Measurements from ENCODE around the gene FAM118A.
"Not testable (repeated sequence)": the region's sequence is repeated elsewhere in the genome, so short reads cannot be mapped to it uniquely, and the experiment has no call there.

The FAM118A gene

DNA sequence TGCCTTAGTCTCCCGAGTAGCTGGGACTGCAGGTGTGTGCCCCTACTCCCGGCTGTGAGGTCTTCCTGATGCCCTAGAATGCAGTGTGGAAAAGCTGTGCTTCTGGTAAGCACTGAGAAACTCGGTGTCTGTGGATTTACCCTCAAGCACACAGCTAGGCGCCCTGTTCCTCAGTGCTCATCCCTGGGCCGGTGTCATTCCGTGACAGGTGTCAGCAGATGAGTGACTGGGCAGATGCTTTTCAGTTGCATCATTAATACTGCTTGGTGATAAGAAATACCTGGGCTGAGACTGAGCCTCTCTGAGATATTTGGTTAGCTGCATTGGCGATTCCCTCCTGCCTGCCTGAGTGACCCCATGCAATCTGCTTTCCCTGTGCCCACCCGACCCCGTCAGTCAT lies 21.8 kb downstream of the FAM118A start:
- no peak for DNase-seq (ENCODE audit: low spot score)

DNA sequence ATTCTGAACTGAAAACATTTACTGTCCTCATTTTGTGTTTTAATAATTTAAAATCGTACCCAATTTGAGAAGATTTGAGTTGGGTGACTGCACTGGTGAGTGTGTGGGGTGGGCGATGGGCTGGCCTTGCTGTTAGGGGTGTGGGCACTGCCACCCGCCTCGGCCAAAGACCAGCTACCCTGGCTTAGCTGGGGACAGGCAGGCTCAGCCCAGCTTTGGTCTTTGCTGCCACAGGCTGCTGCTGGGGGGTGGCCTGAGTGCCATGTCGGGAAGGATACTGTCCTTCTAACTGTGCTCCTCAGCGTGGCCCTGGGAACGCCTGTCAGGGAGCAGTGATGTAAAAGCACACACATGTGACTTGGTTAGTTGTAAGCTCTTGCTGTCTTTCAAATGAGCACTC lies 22.3 kb downstream of the FAM118A start:
- DNase-seq (ENCODE audit: low spot score), result no peak

DNA sequence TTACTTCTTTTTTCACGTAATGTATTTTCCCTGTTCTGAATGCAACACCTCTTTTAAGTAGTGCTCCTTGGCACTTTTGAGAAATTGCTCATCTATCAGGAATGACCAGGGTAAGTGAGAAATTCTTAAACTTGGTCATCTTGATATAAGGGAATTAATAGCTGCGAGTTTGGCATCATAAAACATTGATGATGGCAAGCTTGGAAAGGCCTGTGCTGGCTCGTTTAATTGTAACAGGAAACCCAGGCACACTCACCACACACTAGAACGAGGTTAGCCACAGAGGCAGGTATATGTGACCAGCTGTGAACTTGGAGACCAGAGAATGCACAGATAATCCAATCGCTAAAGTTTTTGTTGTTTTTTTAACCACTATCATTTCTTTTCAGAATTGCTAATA lies 24.3 kb downstream of the FAM118A start:
- DNase-seq (ENCODE audit: low spot score), result no peak

DNA sequence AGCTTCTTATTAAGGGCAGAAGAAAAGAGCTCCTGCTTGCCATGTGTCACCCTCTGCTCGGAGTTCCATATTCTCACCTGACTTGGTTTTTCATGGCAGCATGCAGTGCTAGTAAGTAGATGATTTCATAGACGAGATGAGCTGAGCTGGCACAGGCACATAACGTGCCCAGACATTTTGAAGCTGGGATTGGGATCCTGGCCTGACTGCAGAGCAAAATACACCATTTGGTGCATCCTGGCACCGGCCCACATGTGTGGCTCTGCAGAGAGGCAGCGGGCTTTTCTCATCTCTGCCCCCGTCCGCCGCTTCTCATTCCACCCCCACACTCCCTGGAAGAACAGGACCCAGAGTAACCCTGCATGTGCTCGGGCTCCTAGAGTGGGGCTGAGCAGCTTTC lies 24.8 kb downstream of the FAM118A start:
- DNase-seq (ENCODE audit: low spot score), result no peak

DNA sequence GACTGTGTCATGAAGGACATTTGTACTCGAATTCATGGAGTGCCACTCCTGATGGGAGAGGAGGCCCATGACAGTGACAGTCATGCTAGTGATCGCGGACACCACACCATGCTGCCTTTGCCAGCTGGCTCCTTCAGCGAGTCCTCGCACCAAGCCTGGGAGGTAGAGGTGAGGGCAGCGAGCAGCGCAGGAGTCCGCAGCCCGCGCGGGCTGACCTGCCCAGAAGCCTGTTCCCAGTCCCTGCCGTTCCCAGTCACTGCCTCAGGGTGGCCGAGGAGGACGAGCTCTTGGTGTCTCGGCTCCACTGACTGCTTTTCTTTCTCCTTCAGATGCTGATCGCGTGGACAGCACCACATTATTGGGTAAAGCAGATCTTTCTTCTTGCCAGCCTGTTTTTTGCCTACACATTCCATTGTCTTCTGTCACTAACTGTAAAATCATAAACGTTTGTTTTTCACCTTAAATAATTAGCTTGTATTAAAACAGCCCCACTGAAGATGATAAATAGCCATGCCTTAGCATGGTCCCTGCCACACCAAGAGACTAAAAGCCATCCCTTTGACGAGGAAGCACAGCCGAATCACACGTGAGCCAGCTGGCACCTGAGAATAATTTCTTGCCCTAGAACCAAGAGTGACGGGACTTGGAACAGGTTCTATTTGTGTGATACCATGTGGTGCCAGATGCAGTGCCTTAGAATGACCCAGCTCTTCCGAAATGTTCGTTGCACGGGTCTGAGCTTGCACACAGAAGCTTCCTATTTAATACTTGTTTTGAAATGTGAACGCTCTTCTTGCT lies 25.5 kb downstream of the FAM118A start:
- no peak for DNase-seq (ENCODE audit: low spot score)

- no peak for DNase-seq (ENCODE audit: low spot score)
Observed at GRCh38 chr22:45335854-45336522, 26.3 kb downstream of the FAM118A start.

DNA sequence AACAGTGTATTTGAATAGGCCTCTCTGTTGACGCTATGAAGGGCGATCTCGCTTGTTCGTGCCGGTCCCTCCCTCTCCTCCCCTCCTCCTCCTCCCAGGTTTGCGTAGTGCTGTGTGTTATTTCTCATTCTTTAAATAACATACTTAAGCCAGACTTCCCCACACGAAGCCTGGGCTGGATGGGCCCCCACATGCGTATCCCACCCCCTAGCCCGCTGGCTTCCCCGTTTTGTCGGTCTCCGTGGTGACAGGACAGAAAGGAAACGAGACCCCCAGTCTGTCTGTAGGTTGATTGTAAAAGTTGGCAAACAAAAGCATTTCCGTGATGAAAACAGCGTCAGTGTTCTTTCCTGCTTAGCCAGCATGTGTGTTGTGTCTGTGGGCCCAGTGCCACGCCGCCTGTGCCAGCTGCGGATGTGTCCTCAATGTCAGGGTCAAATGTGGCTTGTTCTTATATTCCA lies 27.3 kb downstream of the FAM118A start:
- DNase-seq (ENCODE audit: low spot score), result no peak

DNA sequence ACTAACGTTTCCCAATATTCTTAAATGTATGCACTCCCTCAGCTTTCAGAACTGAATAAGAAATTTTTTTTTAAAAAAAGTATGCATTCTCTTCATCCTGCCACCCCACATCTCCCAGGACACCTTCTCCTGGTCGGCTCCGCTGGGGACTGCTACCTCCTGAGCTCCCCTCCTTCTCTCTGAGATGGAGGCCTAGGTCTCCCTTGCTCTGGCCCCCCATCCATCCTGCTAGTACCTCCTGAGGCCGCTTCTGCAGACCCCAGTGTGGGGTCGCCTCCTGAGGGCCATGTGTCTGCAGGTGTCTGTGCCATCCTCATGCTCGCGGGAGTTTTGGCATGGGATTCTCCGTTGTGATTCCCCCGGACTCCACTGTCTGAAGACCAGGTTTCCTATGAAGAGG lies 27.8 kb downstream of the FAM118A start:
- no peak for DNase-seq (ENCODE audit: low spot score)

- no peak for DNase-seq (ENCODE audit: low spot score)
Observed at GRCh38 chr22:45338795-45339194, 29.1 kb downstream of the FAM118A start.

- no peak for DNase-seq (ENCODE audit: low spot score)
Observed at GRCh38 chr22:45340323-45340722, 30.6 kb downstream of the FAM118A start.

DNA sequence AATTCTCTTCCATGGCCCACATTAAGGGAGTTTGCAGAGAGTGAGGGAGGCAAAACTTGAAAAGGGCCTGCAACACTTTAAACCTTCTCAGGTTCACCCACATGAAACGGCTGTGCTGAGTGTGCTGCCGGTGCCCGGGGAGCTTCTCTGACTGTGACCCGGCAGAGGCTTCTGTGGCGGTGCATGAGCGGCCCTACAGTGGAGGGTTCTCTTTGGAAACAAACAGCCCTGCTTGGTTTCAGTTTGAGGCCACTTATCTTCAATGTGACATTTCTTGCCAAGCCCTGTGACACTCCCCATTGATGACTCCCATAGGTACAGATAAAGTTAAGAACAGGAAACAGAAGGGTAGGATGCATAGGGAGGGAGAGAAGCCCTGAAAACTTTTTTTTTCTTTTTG lies 31.8 kb downstream of the FAM118A start:
- no peak for DNase-seq (ENCODE audit: low spot score)

DNA sequence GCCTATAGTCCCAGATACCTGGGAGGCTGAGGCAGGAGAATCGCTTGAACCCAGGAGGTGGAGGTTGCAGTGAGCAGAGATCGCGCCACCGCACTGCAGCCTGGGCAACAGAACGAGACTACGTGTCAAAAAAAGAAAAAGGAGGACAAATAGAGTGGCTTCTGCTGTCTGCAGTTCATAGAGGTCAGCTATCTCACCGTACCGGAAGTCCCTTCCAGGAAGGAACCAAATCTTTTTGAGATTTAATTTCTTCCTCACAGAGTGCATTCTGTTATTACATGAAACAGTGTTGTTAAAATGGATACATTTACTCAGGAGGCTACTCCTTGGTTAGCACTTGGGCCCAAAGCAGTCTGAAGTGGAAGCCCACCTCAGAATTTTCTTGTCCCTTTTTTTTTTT lies 33.4 kb downstream of the FAM118A start:
- no peak for DNase-seq (ENCODE audit: low spot score)

DNA sequence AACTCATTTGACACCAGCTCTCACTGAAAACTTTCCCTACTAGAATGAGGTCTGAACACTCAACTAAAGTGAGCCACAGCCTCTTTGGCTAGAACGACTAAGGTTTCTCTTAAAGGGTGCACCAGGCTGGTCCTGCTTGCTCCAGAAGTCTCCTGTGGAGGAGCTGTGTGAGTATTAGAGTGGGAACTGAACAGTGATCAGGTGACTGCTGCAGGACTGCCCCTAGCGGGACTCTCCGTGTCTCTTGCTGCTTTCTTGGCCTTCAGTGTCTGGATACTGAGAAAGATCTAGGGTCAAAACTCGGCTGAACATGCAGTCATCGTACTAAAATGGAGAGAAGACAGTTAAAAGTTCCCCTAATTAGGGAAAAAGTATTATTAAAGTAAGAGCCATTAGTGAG lies 34.6 kb downstream of the FAM118A start:
- DNase-seq (ENCODE audit: low spot score), result no peak

DNA sequence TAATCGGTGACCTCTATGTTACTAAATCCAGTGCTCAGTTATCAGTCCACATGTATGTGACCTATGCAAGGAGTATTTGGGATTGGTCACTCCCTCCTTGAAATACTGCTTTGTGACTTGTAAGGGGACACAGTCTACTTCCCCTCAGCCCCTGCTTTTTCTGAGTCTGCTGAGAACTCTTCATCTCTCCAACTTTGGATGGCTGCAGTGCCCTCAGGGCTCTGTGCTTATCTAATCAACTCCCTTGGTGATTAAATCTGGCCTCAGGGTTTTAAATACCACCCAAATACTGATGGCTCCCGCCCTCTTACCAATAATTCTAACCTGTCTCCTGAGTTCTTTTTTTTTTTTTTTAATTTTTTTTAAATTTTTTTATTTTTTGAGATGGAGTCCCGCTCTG lies 40.2 kb downstream of the FAM118A start:
- no peak for DNase-seq (ENCODE audit: low spot score)

DNA sequence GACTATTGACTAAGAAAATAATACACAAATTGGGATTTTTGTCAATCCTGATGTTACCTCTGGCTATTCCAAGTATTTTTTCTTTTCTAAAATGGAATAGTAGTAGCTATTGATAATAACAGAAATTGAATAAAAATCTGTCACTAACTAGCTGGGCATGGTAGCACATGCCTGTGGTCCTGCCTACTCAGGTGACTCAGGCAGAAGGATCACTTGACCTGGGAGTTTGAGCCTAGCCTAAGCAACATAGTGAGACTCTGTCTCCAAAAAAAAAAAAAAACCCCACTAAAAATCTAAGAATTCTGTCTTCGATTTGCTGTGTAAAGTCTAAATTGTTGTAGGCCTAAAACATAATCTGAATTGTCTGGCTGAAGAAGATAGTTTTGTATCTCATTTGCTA lies 42.2 kb downstream of the FAM118A start:
- DNase-seq (ENCODE audit: low spot score), result no peak

DNA sequence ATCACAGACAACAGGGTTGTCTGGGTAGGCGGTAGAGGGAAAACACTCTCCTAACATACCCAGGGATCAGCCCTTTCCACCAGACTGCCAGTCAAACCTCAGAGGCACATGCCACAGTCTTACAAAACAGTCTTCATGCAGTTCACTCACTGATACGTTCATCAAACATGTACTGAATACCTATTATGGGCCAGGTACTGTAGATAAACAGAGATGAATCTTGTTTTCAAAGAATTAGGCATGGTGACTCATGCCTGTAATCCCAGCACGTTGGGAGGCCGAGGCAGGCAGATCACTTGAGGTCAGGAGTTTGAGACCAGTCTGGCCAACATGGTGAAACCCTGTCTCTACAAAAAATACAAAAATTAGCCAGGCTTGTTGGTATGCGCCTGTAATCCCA lies 43.0 kb downstream of the FAM118A start:
- DNase-seq (ENCODE audit: low spot score), result not testable (repeated sequence)

GRCh38 chr22:45353786-45354185 lies 44.1 kb downstream of the FAM118A start:
- DNase-seq (ENCODE audit: low spot score), result no peak

GRCh38 chr22:45357490-45357889 lies 47.8 kb downstream of the FAM118A start:
- DNase-seq (ENCODE audit: low spot score), result no peak

DNA sequence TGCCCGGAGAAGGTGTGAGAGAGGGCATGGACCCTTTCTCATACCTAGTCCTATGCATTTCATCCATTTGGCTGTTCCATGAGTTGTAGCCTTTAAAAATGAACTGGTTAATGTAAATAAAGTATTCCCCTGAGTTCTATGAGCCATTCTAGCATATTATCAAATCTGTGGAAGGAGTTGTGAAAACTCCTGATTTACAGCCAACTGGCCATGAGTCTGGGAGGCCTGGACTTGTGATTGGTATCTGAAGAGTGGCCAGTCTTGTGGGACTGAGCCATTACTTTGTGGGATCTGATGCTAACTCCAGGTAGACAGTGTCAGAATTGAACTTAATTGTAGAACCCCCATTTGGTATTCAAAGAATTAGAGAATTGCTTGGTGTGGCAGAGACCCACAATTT lies 48.4 kb downstream of the FAM118A start:
- no peak for DNase-seq (ENCODE audit: low spot score)

GRCh38 chr22:45359627-45360026 lies 49.9 kb downstream of the FAM118A start:
- no peak for DNase-seq (ENCODE audit: low spot score)

- DNase-seq (ENCODE audit: low spot score), result no peak
Observed at GRCh38 chr22:45366713-45367112, 57.0 kb downstream of the FAM118A start.

DNA sequence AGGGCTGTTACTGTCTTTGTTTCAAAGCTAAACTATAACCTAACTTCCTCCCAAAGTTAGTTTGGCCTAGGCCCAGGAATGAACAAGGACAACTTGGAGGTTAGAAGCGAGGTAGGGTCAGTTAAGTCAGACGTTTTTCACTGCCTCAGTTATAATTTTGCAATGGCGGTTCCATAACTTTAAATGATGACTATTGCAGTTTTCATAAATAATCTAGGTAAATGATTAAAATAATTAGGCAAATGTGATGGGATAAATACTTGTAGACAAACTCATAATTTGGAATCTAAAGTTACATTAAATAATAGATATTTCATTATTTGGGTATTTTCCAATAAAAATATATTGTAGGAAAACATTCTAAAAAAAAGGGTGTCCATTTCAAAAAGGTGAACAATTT lies 63.9 kb downstream of the FAM118A start:
- DNase-seq (ENCODE audit: low spot score), result not testable (repeated sequence)

GRCh38 chr22:45376009-45376408 lies 66.3 kb downstream of the FAM118A start:
- no peak for DNase-seq (ENCODE audit: low spot score)

DNA sequence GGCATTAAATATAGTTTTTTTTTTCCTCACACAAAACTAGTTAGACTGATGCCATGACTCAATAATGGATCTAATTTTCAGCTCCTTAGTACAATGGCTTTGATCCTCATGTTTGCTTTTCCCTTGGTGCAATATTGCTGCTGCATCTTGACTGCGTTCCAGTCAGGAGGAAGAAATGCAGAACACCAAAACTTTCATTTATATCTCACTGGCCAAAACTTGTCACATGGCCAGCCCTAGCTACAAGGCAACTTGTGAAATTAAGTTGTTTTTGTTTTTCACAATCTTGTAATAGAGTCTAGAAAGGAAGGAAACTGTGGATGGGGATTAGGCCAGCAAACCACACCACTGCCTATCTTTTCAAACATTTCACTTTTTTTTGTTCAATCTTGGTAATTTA lies 67.0 kb downstream of the FAM118A start:
- DNase-seq (ENCODE audit: low spot score), result no peak

Measured in HuH-7 (cell line).